Chondrocyte (in vitro differentiated cells): ENCODE data around the gene RBBP8NL. TPM values are rescaled to one million over a fixed set of nuclear protein-coding genes. Genes with fewer than 3 reads are reported as not detected.
A peak's percentile ranks its signal among the peaks of the same experiment; 100 is the strongest.

ENCODE experiments used
- DNase-seq: peaks from one replicate; pipeline ENCODE4 v3.0.0; 2021; ENCODE audit warnings: mixed read lengths, low spot score
- H3K27ac Mint-ChIP-seq: one replicate; pipeline ENCODE4 v1.8.0; 2021; ENCODE audit warnings: mild to moderate bottlenecking, moderate library complexity, mixed read lengths; ENCODE audit not compliant: unreplicated experiment
- H3K27me3 Mint-ChIP-seq: 2 replicates; pipeline ENCODE4 v1.8.0; 2021; ENCODE audit warnings: low read depth, mixed read lengths
- H3K36me3 Mint-ChIP-seq: 2 replicates; pipeline ENCODE4 v1.8.0; 2021; ENCODE audit warnings: low read depth, mixed read lengths
- H3K4me1 Mint-ChIP-seq: 2 replicates; pipeline ENCODE4 v1.8.0; 2021; ENCODE audit warnings: low read depth, mild to moderate bottlenecking, mixed read lengths
- H3K4me3 Mint-ChIP-seq: one replicate; pipeline ENCODE4 v1.8.0; 2021; ENCODE audit warnings: mild to moderate bottlenecking, moderate library complexity, mixed read lengths; ENCODE audit not compliant: unreplicated experiment
- H3K9me3 Mint-ChIP-seq: 2 replicates; pipeline ENCODE4 v1.8.0; 2021; ENCODE audit warnings: low read depth, mixed read lengths
- CTCF ChIP-seq: fragments of 200-600 bp; sonication (generic); IDR thresholded peaks from 2 replicates; pipeline ENCODE4 v1.5.0; 2021; ENCODE audit warnings: antibody characterized with exemption, mild to moderate bottlenecking, moderate library complexity
- total RNA-seq: library from RNA; stranded (reverse); gene quantifications from 3 replicates; pipeline ENCODE4 v1.2.1, GENCODE V29; 2021

RBBP8NL gene
- total RNA-seq, 1 donor from 2014 or later, result not detected

GRCh38 chr20:62405981-62406513, 21.3 kb downstream of the RBBP8NL start:
- Mint-ChIP-seq H3K4me1 (peaks cover 11% of the 10 kb centered on the region), H3K27ac (peak overlapping the region; percentile 49), H3K27me3 (no peaks in the 10 kb centered on the region), H3K4me3 (peak overlapping the region; percentile 65), H3K36me3 (no peaks in the 10 kb centered on the region), H3K9me3 (no peaks in the 10 kb centered on the region)
- no peak for DNase-seq
- TF ChIP-seq CTCF, result no peak

GRCh38 chr20:62405108-62405980, 22.0 kb downstream of the RBBP8NL start:
- Mint-ChIP-seq H3K4me3 (peak overlapping the region; percentile 65), H3K9me3 (no peaks in the 10 kb centered on the region), H3K27me3 (no peaks in the 10 kb centered on the region), H3K36me3 (no peaks in the 10 kb centered on the region), H3K27ac (no peak overlapping the region), H3K4me1 (peaks cover 11% of the 10 kb centered on the region)
- TF ChIP-seq CTCF, result peak; percentile 77
- DNase-seq, result no peak

GRCh38 chr20:62404761-62405107, 22.6 kb downstream of the RBBP8NL start:
- no peaks in the 10 kb centered on the region for H3K27me3 Mint-ChIP-seq
- no peak for TF ChIP-seq CTCF

GRCh38 chr20:62404112-62404665, 23.1 kb downstream of the RBBP8NL start:
- no peak overlapping the region for H3K27ac Mint-ChIP-seq
- no peaks in the 10 kb centered on the region for H3K9me3 Mint-ChIP-seq
- H3K4me3 Mint-ChIP-seq, result no peak overlapping the region

More at GRCh38 chr20:62404761-62405107, 22.6 kb downstream of the RBBP8NL start:
- DNase-seq, result no peak
- Mint-ChIP-seq H3K36me3 (no peaks in the 10 kb centered on the region), H3K27ac (no peak overlapping the region), H3K9me3 (no peaks in the 10 kb centered on the region), H3K4me1 (peaks cover 11% of the 10 kb centered on the region), H3K4me3 (no peak overlapping the region)

More at GRCh38 chr20:62404112-62404665, 23.1 kb downstream of the RBBP8NL start:
- H3K4me1 Mint-ChIP-seq, result peaks cover 11% of the 10 kb centered on the region
- no peak for DNase-seq
- no peaks in the 10 kb centered on the region for H3K27me3 Mint-ChIP-seq
- no peak for TF ChIP-seq CTCF
- H3K36me3 Mint-ChIP-seq, result no peaks in the 10 kb centered on the region
